Skeletal muscle satellite cell (primary cell): ENCODE results near the gene LRMDA.

Source experiments
- H3K27me3 ChIP-seq: 2 replicates; pipeline ENCODE4 v1.7.0; 2013; ENCODE audit warnings: low read length; ENCODE audit not compliant: control insufficient read depth, insufficient read depth
- H3K36me3 ChIP-seq: 2 replicates; pipeline ENCODE4 v1.7.0; 2013; ENCODE audit warnings: mild to moderate bottlenecking, control low read depth, low read length; ENCODE audit not compliant: insufficient read depth
- H3K4me1 ChIP-seq: 2 replicates; pipeline ENCODE4 v1.7.0; 2013; ENCODE audit warnings: low read length; ENCODE audit not compliant: control insufficient read depth, insufficient read depth
- H3K4me2 ChIP-seq: 2 replicates; pipeline ENCODE4 v1.7.0; 2013; ENCODE audit warnings: mild to moderate bottlenecking, low read length
- H3K4me3 ChIP-seq: 2 replicates; pipeline ENCODE4 v1.7.0; 2013; ENCODE audit warnings: low read length
- H3K9ac ChIP-seq: 2 replicates; pipeline ENCODE4 v1.7.0; 2013; ENCODE audit warnings: mild to moderate bottlenecking, low read depth, low read length, moderate library complexity
- H3K9me3 ChIP-seq: replicated peaks from 2 replicates; pipeline ENCODE4 v1.7.0; 2013; ENCODE audit warnings: mild to moderate bottlenecking, control low read depth, low read length

The LRMDA gene

GRCh38 chr10:75430000-75430763, 1.2 kb upstream of the LRMDA start:
- peaks cover 54% of the 10 kb centered on the region for H3K27me3 ChIP-seq
- H3K4me1 ChIP-seq = no peaks in the 10 kb centered on the region
- H3K36me3 ChIP-seq = no peaks in the 10 kb centered on the region
- no peak overlapping the region for H3K9ac ChIP-seq
- no peak overlapping the region for H3K4me2 ChIP-seq
- no peaks in the 10 kb centered on the region for H3K9me3 ChIP-seq
- no peak overlapping the region for H3K4me3 ChIP-seq

DNA sequence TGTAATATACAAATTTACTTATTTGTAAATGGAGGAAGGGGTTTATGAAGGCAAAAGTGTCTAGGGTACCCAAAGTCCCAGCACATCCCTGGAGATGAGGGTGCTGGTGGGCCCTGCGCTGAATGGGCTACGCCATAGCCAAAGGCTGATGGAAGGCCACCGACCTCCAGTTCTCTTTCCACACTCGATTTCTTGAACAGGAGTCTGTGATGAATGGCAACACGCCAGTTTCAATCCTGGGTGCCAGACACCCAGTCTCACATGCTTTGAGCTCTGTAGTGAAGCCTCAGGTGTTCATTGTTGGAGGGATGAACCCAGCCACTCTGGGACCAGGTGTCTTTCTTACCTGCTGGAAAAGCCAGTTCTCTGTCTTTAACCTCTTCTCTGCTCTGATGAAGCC, 752 bp downstream of the LRMDA start:
- no peak overlapping the region for H3K4me3 ChIP-seq
- no peak overlapping the region for H3K9ac ChIP-seq
- no peaks in the 10 kb centered on the region for H3K9me3 ChIP-seq
- H3K4me1 ChIP-seq = no peaks in the 10 kb centered on the region
- H3K4me2 ChIP-seq = no peak overlapping the region
- H3K27me3 ChIP-seq = peaks cover 54% of the 10 kb centered on the region
- H3K36me3 ChIP-seq = no peaks in the 10 kb centered on the region

DNA sequence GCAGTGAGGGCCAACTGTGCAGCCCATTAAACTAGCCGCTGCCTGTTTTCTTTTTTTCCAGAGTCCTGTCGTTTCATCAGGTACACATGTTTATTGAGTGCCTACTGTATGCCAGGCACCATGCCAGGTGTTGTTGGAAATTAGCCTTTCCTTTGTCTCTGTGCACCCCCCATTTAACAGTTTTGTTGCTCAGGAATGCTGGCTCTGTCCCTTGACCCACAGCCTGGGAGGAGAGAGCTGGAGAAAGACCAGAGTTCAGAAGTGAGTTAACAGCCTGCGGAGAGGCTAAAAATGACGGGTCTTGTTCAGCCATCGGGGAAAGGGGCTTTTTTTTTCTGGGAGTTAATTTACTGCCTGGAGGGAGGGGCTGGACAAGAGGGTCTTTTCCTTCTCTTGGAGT, 1.3 kb downstream of the LRMDA start:
- no peaks in the 10 kb centered on the region for H3K36me3 ChIP-seq
- no peak overlapping the region for H3K4me3 ChIP-seq
- H3K9ac ChIP-seq = no peak overlapping the region
- H3K27me3 ChIP-seq = peaks cover 59% of the 10 kb centered on the region
- H3K9me3 ChIP-seq = no peaks in the 10 kb centered on the region
- H3K4me2 ChIP-seq = no peak overlapping the region
- H3K4me1 ChIP-seq = no peaks in the 10 kb centered on the region

DNA sequence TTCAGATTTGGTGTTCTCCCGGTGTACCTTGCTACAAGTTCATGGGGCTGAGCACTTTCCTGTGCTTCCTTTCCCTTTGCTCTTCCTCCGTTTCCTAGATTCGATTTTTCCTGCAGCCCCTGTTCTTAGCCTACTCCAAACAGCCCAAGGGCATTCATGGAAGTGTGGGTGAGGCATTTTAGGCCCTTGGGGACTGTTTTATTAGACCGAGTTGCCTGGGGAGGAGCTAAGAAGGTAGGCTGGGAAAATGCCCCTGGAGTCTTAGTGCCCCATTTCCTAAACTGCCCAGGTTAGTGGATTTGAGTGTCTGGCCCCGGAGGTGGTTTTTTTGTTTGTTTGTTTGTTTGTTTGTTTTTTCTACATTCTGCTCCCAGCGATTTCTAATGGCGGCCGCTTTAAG, 1.8 kb downstream of the LRMDA start:
- no peak overlapping the region for H3K9ac ChIP-seq
- no peaks in the 10 kb centered on the region for H3K4me1 ChIP-seq
- H3K4me2 ChIP-seq = no peak overlapping the region
- H3K36me3 ChIP-seq = no peaks in the 10 kb centered on the region
- H3K9me3 ChIP-seq = no peaks in the 10 kb centered on the region
- peaks cover 60% of the 10 kb centered on the region for H3K27me3 ChIP-seq
- no peak overlapping the region for H3K4me3 ChIP-seq

- no peaks in the 10 kb centered on the region for H3K9me3 ChIP-seq
- H3K4me3 ChIP-seq = no peak overlapping the region
- H3K4me1 ChIP-seq = no peaks in the 10 kb centered on the region
- H3K9ac ChIP-seq = no peak overlapping the region
- no peaks in the 10 kb centered on the region for H3K36me3 ChIP-seq
- no peak overlapping the region for H3K4me2 ChIP-seq
- peaks cover 63% of the 10 kb centered on the region for H3K27me3 ChIP-seq
These were observed 2.9 kb downstream of the LRMDA start for GRCh38 chr10:75434291-75434690.

- Histone ChIP-seq H3K27me3 (peaks cover 55% of the 10 kb centered on the region), H3K4me2 (no peak overlapping the region), H3K9ac (no peak overlapping the region), H3K36me3 (no peaks in the 10 kb centered on the region), H3K4me1 (no peaks in the 10 kb centered on the region), H3K9me3 (no peaks in the 10 kb centered on the region), H3K4me3 (no peak overlapping the region)
These were observed 3.9 kb downstream of the LRMDA start for GRCh38 chr10:75435291-75435690.

DNA sequence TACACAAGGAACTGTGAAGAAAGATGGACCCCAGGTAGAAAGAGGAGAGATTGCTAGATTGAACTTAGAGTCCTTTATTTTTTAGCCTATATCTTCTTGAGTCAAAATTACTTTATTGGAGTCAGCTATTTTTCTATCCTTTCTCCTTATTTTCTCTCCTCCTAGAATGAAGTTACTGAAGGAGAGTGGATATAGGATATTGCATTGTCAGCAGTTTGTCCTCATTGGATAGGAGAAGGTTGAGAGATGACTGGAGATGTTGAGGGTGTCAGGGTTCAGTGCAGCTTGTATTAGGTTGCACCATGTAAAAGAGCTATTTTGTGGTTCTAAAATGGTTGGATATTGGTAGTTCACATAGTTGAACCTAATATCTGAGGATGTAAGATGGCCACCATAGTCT, 5.5 kb downstream of the LRMDA start:
- Histone ChIP-seq H3K36me3 (no peaks in the 10 kb centered on the region), H3K27me3 (peaks cover 44% of the 10 kb centered on the region), H3K4me3 (no peak overlapping the region), H3K9ac (no peak overlapping the region), H3K9me3 (no peaks in the 10 kb centered on the region), H3K4me2 (no peak overlapping the region), H3K4me1 (no peaks in the 10 kb centered on the region)

- Histone ChIP-seq H3K27me3 (peaks cover 37% of the 10 kb centered on the region), H3K9me3 (no peaks in the 10 kb centered on the region), H3K4me2 (no peak overlapping the region), H3K4me1 (no peaks in the 10 kb centered on the region), H3K9ac (no peak overlapping the region), H3K4me3 (no peak overlapping the region), H3K36me3 (no peaks in the 10 kb centered on the region)
These were observed 6.3 kb downstream of the LRMDA start for GRCh38 chr10:75437693-75438092.

GRCh38 chr10:75438275-75438674, 6.9 kb downstream of the LRMDA start:
- no peak overlapping the region for H3K4me2 ChIP-seq
- H3K36me3 ChIP-seq = no peaks in the 10 kb centered on the region
- no peak overlapping the region for H3K4me3 ChIP-seq
- no peaks in the 10 kb centered on the region for H3K4me1 ChIP-seq
- peaks cover 31% of the 10 kb centered on the region for H3K27me3 ChIP-seq
- no peaks in the 10 kb centered on the region for H3K9me3 ChIP-seq
- no peak overlapping the region for H3K9ac ChIP-seq

GRCh38 chr10:75439811-75440210, 8.4 kb downstream of the LRMDA start:
- no peaks in the 10 kb centered on the region for H3K9me3 ChIP-seq
- H3K4me1 ChIP-seq = no peaks in the 10 kb centered on the region
- H3K9ac ChIP-seq = no peak overlapping the region
- H3K4me3 ChIP-seq = no peak overlapping the region
- H3K27me3 ChIP-seq = peaks cover 29% of the 10 kb centered on the region
- H3K4me2 ChIP-seq = no peak overlapping the region
- no peaks in the 10 kb centered on the region for H3K36me3 ChIP-seq

- Histone ChIP-seq H3K9me3 (no peaks in the 10 kb centered on the region), H3K27me3 (peaks cover 23% of the 10 kb centered on the region), H3K4me1 (no peaks in the 10 kb centered on the region), H3K9ac (no peak overlapping the region), H3K4me2 (no peak overlapping the region), H3K36me3 (no peaks in the 10 kb centered on the region), H3K4me3 (no peak overlapping the region)
These were observed 8.9 kb downstream of the LRMDA start for GRCh38 chr10:75440271-75440793.

- Histone ChIP-seq H3K9ac (no peak overlapping the region), H3K36me3 (no peaks in the 10 kb centered on the region), H3K27me3 (peaks cover 19% of the 10 kb centered on the region), H3K4me3 (no peak overlapping the region), H3K4me1 (no peaks in the 10 kb centered on the region), H3K4me2 (no peak overlapping the region), H3K9me3 (no peaks in the 10 kb centered on the region)
These were observed 9.8 kb downstream of the LRMDA start for GRCh38 chr10:75441196-75441595.
